ENCODE data around the gene ZNF860.

The ZNF860 gene

DNA sequence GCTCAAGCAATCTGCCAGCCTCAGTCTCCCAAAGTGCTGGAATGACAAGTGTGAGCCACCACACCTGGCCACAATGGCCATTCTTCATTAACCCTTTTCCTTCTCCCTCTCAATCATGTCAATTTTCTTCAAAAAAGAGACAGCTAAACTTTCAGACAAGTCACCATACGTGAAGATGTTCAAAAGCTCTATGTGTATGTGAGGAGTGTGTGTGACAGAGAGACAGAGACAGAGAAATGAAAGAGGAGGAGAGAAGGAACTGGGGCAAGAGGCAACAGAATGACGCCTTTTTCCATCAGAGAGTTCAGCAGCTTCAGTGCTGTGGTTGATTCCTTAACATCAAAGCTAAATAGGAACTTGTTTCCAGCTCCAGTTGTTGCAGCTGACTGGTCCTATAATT, 27.9 kb upstream of the ZNF860 start:
- TF ChIP-seq MYC (IDR thresholded peaks at IDR 0.05; ENCODE audit: low read depth, low read length) (no peak), POLR2A (IDR thresholded peaks at IDR 0.05; ENCODE audit: extremely low read depth, insufficient read length) (no peak)
- TF ChIP-seq, protein P1, sequence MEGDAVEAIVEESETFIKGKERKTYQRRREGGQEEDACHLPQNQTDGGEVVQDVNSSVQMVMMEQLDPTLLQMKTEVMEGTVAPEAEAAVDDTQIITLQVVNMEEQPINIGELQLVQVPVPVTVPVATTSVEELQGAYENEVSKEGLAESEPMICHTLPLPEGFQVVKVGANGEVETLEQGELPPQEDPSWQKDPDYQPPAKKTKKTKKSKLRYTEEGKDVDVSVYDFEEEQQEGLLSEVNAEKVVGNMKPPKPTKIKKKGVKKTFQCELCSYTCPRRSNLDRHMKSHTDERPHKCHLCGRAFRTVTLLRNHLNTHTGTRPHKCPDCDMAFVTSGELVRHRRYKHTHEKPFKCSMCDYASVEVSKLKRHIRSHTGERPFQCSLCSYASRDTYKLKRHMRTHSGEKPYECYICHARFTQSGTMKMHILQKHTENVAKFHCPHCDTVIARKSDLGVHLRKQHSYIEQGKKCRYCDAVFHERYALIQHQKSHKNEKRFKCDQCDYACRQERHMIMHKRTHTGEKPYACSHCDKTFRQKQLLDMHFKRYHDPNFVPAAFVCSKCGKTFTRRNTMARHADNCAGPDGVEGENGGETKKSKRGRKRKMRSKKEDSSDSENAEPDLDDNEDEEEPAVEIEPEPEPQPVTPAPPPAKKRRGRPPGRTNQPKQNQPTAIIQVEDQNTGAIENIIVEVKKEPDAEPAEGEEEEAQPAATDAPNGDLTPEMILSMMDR (IDR thresholded peaks at IDR 0.05; ENCODE audit: low read depth, low read length), result no peak
- TF ChIP-seq, protein P2, sequence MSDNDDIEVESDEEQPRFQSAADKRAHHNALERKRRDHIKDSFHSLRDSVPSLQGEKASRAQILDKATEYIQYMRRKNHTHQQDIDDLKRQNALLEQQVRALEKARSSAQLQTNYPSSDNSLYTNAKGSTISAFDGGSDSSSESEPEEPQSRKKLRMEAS (IDR thresholded peaks at IDR 0.05; ENCODE audit: low read depth, low read length), result no peak
- H3K4me3 ChIP-seq (ENCODE audit: low read depth, low read length), result no peak overlapping the region
- no peak for DNase-seq (ENCODE audit: low read depth)

DNA sequence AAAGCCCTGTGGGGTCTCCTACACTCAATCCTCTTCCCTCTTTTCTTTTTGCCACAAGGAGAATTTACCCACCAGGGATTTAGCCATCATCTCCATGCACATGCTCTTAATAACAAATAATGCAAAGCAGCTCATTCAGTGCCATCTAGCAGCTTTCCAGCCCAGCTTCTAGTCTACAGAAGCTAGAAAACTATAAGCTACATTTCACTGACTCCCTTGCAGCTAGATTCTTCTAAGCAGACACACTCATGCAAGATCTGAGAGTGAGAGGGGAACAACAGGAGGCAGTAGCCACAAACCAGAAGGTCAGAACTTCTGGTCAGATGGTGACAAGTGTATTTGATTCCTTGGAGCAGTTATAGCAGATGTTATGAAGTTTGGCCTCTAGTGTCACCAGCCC, 26.0 kb upstream of the ZNF860 start:
- DNase-seq (ENCODE audit: low read depth), result no peak
- H3K4me3 ChIP-seq (ENCODE audit: low read depth, low read length), result no peak overlapping the region
- no peak for TF ChIP-seq POLR2A (IDR thresholded peaks at IDR 0.05; ENCODE audit: extremely low read depth, insufficient read length)
- TF ChIP-seq, protein P1 (IDR thresholded peaks at IDR 0.05; ENCODE audit: low read depth, low read length), result no peak

DNA sequence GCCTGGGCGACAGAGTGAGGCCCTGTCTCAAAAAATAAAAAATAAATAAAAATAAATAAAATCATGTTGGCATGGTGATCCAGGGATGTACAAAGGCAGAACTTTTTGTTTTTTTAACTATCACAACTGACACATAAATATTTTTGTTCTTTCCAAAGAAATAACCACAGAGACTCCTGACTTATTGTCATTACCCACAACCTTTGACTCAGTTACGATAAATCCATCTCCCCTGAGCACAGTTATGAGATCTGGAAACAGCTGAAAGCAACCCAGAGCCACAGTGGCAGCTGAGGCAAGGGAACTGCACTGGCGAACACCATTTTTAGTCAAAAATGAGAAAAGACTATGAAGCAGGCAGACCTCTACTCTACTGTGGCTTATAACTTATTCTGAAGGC, 24.4 kb upstream of the ZNF860 start:
- DNase-seq (ENCODE audit: low read depth), result no peak
- TF ChIP-seq POLR2A (IDR thresholded peaks at IDR 0.05; ENCODE audit: extremely low read depth, insufficient read length), result no peak
- no peak for TF ChIP-seq MYC (IDR thresholded peaks at IDR 0.05; ENCODE audit: low read depth, low read length)
- TF ChIP-seq, protein P2 (IDR thresholded peaks at IDR 0.05; ENCODE audit: low read depth, low read length), result no peak
- TF ChIP-seq, protein P1 (IDR thresholded peaks at IDR 0.05; ENCODE audit: low read depth, low read length), result no peak
- H3K4me3 ChIP-seq (ENCODE audit: low read depth, low read length), result no peak overlapping the region

DNA sequence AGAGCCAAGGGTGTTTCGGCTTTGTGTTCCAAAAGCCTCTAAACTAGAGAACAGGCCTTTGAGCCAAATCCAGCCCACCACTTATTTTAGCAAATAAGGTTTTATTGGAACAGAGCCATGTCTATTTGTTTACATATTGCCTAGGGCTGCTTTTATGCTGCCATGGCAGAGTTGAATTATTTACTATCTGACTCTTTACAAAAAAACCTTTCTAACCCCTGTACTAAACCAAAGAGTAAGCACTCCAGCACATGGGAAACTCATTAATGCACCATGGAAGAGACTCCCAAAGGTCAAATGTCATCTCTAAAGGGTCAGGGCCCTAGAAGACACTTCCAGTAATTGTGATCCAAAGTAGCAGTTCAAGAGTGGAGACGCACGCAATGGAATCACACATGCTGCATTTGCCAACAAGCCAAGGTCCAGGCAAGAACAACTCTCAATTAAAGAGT, 22.8 kb upstream of the ZNF860 start:
- DNase-seq (ENCODE audit: low read depth), result no peak
- TF ChIP-seq, protein P2 (IDR thresholded peaks at IDR 0.05; ENCODE audit: low read depth, low read length), result no peak
- TF ChIP-seq MYC (IDR thresholded peaks at IDR 0.05; ENCODE audit: low read depth, low read length), result no peak
- TF ChIP-seq, protein P1 (IDR thresholded peaks at IDR 0.05; ENCODE audit: low read depth, low read length), result no peak
- no peak overlapping the region for H3K4me3 ChIP-seq (ENCODE audit: low read depth, low read length)

DNA sequence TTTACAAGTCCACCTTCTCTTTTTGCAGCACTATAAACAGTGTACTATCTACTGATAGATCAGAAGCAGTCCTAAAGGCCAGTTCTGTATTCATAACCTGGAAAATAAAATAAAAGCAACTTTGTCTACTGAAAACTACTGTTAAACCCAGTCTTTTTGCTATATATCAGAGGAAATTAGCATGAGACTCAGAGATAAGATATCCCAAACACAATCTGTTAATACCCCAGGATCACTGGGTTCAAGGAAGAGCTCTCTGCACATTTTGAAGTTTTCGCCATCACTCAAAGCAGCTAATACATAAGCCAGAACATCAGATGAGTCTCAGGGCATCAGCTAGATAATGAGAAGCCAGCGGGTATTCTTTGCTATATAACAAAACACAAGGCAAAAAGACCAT, 22.3 kb upstream of the ZNF860 start:
- no peak for DNase-seq (ENCODE audit: low read depth)
- TF ChIP-seq, protein P1 (IDR thresholded peaks at IDR 0.05; ENCODE audit: low read depth, low read length), result no peak
- TF ChIP-seq, protein P2 (IDR thresholded peaks at IDR 0.05; ENCODE audit: low read depth, low read length), result no peak
- no peak for TF ChIP-seq POLR2A (IDR thresholded peaks at IDR 0.05; ENCODE audit: extremely low read depth, insufficient read length)
- no peak for TF ChIP-seq MYC (IDR thresholded peaks at IDR 0.05; ENCODE audit: low read depth, low read length)
- no peak overlapping the region for H3K4me3 ChIP-seq (ENCODE audit: low read depth, low read length)
